Activated CD4-positive, alpha-beta T cell treated with anti-CD3 and anti-CD28 coated beads, Interleukin-2, Interleukin-6, amounts not matched to agents 100 ng/mL and 50 ng/mL, durations not matched to agents 16 hours and 8 hours (primary cell): ENCODE results near the gene CLEC7A.

ENCODE experiments used
- DNase-seq: peaks from one replicate; pipeline ENCODE4 v3.0.0-alpha.2; 2020

The CLEC7A gene

DNA sequence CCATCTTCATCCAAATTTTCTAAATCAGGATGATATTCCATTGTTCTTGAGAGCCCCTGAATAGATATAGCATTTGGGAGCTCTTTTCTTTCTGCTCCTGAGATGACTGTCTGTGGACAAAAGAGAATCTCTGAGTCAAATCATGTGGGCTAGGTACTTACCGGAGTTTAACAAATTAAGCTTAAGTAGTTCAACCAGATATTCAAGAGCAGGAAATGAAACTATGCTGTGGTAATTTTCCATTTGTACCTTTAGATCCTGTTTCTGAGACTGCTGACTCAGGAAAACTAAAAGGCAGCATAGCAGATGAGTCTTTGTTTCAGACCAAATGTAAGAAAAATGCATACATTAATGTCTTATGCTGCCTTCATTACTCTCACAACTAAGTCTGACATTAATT is at the start of gene CLEC7A:
TSS of gene CLEC7A (minus strand) at position 158 of the 400 bp plus-strand sequence. CDS start at position 41, 117 bp downstream.
- DNase-seq, result peak; percentile 52

DNA sequence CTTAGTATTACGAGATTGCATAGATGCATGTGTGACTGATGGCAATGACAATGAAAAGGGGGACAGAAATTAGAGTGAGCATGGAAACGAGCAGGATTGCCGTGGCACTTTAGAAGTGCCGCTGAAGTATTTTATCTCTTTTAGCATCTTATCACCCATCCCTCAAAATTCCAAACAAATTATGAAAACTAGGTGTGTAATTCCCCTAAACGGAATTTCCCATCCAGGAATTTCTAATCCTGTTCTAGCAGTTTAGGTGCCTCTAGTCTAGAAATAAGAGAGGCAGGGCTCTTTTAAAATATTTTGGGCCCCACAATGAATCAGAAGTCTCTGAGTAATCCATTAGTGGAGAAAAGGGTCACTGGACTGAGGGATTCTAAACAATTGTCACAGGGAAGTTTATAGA is 49.8 kb upstream of the CLEC7A start:
- no peak for DNase-seq

- DNase-seq, result no peak
Measured at GRCh38 chr12:10178821-10179220, 48.8 kb upstream of the CLEC7A start, which contains the start of gene TMEM52B. Gene TMEM52B, plus strand, starts transcription at chr12:10179032. Its CDS starts 543 bp downstream, at chr12:10179575.

DNA sequence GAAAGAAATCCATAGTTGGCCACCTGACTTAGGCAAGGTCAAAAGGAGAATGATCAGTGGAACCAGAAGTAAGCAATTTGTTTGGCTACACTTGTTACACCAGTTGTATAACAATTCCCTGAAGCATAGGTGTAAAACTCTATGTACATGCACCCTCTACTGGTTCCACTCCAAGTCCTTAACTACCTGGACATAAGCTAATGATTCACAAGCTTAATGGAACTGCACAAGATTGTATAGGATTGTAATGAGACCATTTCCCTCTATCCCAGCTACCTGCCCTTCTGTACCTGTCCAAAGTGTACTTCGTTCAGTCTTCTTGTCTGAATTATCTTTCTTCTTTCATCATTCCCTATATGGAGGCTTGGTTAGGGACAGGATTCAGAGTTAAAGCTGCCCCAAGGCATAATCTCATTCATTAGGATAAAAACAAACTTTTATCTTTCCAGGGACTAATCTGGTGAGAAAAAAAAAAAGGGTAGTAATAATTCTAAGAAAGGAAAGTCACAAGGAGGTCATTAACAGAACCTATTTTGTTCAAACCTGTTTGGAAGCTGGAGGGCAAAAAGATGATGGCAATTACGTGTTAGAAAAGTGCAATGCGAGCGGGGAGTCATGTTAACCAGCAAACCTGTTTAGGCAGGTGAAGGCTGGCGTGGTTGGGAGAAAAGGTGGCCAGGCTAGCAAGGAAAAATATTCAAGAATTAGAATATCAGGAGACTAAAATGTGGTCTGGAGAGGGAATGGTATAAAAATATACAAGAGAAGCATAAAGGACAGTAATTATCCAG is 46.0 kb upstream of the CLEC7A start:
- DNase-seq, result no peak

GRCh38 chr12:10174986-10175614 is 45.1 kb upstream of the CLEC7A start:
- DNase-seq, result no peak

DNA sequence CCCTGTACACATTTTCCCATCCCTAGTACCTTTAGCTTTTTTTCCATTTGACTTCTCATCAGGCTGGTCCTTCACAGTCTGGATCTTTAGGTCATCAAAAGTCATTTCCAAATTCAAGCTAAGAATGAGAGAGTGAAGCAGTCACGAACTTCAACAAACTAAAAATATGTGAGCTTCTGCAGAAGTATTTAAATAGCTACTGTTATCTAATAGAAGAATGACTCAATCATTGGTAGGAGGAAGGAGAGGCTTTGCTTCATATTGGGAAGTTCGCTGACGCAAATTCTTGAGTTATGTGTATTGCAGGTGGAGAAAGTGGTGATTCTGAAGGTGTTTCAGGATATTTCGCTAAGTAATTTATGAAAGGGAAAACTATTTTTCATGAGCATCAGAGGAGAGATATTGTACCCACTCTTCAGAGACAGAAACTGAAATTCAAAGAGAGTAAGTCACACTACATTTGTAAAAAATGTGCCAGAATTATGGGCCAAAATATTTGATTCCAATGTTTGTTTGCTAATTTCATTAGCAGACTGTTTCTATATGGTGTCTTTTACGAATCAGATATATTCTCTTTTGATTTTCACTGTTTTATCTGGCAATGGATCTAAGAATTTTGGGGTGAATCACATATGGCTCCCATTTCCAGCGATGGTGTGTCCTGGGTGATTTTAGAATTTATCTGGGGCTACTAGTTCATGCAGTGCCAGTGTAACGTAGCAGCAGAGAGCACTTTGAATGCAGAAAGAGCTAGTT is 42.2 kb upstream of the CLEC7A start, which contains the start of gene OLR1:
TSS of gene OLR1 (minus strand) at position 160 of the 756 bp plus-strand sequence. CDS start at position 105, 55 bp downstream.
- DNase-seq, result no peak

DNA sequence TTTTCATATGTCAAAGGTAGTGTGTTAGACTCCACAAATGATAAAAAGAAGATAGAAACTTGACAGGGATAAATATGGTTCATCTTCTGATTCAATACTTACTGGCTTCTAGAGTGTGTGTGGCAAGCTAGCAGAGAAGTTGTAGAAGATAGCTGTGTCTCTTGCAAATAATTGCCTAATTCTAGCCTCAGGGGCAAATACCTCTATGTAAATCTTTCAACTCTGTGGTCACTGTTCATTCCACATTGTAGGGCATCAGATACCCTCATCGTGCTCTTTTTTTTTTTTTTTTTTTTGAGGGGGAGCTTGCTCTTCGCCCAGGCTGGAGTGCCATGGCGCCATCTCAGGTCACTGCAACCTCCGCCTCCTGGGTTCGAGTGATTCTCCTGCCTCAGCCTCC is 40.2 kb upstream of the CLEC7A start:
- DNase-seq, result no peak

- no peak for DNase-seq
Measured at GRCh38 chr12:10169104-10169503, 39.1 kb upstream of the CLEC7A start.

- DNase-seq, result no peak
Measured at GRCh38 chr12:10167599-10167998, 37.6 kb upstream of the CLEC7A start.

DNA sequence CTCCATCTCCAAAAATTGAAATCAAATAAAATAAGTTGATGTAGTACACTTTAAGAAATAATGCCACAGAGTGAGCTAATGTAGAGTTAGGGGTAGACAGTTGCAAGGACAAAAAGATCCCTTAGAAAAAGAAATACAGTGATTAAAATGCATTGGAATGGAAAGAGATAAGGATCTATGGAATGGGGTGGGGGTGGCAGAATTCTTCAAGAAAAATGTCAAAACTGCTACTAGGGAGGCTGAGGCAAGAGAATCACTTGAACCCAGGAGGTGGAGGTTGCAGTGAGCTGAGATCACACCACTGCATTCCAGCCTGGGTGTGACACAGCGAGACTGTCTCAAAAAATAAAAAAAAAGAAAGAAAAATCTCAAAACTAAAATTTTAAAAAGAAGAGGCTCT is 35.4 kb upstream of the CLEC7A start:
- DNase-seq, result no peak

- no peak for DNase-seq
Measured at GRCh38 chr12:10163084-10163483, 33.1 kb upstream of the CLEC7A start.

DNA sequence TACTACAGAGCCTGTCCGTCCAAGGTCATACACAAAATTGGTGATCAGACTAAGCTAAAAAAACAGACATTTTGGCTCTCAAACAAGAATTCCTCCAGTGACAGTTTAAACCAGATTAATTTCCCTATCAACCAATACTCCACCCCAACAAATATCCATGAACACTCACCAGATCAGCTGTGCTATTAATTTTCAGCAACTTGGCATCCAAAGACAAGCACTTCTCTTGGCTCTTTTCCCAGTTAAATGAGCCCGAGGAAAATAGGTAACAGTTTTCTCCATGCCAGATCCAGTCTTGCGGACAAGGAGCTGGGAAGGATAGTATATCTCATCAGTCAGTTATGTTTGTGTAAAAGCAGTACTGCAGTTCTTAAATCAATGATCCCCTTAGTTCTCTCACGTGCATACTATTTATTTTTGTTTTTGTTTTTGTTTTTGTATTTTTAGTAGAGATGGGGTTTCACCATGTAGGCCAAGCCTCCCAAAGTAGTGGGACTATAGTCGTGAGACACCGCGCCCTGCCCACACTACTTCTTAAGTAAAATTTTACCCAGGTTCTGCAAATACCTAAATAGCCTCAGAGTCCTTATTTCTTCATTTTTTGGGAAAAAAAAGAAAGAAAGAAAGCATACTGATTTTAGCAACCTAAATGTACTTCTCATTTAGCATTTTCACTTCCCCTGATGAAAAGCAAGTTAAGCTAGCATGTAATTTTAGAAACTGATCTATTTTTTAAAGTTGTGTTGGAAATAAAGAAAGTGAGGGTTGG is 30.8 kb upstream of the CLEC7A start:
- no peak for DNase-seq

DNA sequence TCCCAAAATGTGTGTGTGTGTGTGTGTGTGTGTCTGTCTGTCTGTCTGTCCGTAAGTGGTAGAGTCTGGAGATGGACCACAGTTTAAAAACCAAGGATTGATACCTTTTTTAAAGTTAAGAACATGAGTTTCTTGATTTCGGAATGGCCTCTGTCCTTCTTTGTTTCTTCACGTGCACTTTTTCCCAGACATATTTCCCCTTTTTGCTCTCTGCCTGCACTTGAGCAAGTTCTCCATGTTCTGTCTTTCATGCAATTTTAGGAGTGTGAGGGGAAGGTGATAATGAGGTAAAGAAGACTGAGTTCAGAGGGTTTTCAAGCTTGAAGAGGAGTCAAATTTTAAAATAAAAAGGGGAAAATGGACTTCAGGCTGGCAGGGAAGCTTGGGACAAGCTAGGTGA is 29.3 kb upstream of the CLEC7A start:
- DNase-seq, result no peak

GRCh38 chr12:10158406-10158805 is 28.4 kb upstream of the CLEC7A start:
- DNase-seq, result no peak

- no peak for DNase-seq
Measured at GRCh38 chr12:10155966-10156365, 26.0 kb upstream of the CLEC7A start.

- DNase-seq, result no peak
Measured at GRCh38 chr12:10154145-10154496, 24.1 kb upstream of the CLEC7A start.

DNA sequence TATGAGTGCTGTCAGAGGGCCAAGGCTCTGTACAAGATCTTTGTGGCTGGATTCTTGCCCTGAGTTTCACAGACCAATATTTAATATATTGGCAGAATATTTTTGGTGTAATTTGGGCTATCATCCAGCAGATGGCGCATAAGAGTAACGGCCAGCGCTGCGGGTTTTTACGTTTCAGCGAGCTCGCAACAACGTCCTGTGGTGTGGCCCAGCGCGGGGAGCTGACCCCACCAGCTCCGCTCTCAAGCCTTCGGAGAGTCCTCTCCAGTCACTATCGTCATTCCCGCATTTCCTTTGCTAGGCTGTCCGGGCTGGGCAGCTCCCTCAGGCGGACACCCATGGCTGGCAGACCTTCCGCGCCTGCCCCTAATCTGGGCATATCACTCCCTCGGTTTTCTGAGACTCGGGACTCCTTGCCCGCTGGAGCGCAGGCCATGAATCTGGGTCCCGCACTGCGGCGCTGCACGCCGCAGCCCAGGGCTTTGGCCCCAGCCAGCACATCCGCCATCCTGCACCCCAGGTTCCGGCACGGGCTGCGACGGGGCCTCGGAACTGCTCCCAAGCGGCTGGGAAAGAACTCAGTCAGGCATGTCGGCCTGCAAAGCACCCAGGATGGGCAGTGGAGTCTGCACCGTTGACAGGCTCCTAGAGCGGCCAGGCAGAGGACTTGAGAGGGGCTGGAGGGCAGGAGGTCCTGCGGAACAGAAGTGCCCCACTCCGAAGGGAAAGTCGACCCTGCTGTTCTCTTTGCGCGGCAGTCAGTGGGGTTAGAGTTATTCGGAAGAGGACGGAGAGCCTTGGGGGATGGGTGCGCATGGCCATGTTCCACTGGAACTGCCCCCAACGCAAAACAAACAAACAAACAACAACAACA is 23.5 kb upstream of the CLEC7A start:
- DNase-seq, result peak; percentile 69

DNA sequence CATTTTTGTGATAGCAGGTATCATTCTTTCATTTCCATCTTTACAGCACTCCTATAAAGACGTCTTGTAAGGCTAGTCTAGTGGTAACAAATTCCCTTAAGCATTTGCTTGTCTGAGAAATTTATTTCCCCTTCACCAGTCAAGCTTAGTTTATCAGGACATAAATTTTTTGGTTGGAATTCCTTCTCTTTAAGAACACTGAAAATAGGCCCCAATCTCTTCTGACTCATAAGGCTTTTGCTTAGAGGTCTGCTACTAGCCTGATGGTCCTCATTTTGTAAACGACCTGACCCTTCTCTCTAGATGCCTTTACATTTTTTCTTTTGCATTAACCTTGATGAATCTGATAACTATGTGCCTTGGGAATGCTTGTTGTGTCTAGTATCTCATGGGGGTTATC is 21.6 kb upstream of the CLEC7A start:
- DNase-seq, result no peak

- peak; percentile 36 for DNase-seq
Measured at GRCh38 chr12:10147714-10148403, 17.9 kb upstream of the CLEC7A start.

DNA sequence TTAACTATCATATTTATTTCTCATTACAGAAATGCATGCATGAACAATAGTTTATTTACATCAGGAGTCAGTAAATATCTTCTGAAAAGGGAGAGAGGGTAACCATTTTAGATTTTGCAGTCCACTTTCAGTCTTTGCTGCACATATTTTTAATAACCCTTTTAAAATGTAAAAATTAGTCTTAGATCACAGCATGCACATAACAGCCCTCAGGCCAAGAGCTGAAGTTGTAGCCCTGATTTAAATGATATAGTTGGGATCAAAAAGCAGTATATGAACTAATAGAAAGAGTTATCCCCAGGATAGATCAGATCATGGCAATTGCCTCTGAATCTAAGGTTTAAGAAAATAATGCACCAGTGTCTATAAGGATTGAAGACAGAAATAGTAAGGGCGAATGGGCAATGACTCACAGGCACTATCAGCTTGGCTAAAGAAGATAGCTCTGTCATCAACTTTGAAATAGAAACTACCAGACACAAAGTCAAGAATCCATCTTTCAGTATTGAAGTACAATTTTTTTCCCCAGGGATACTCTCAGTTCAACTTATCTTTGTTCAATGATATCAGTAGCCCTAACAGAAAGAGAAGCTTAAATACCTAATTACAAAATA is 13.1 kb upstream of the CLEC7A start:
- no peak for DNase-seq

- peak; percentile 54 for DNase-seq
Measured at GRCh38 chr12:10140001-10140400, 10.0 kb upstream of the CLEC7A start.
